NB4 (cell line): ENCODE results near the gene CHN1.

Source experiments
- DNase-seq: peaks from one replicate; pipeline ENCODE4 v3.0.0; 2010; ENCODE audit warnings: low read depth
- H3K4me3 ChIP-seq: one replicate; pipeline ENCODE4 v1.5.1; 2011; ENCODE audit warnings: mild to moderate bottlenecking, low read depth, low read length, moderate library complexity
- CTCF ChIP-seq: IDR thresholded peaks from one replicate; pipeline ENCODE4 v1.5.1; 2012; ENCODE audit warnings: low read depth, low read length
- MAX ChIP-seq: IDR thresholded peaks from 2 replicates; pipeline ENCODE4 v1.6.1; 2011; ENCODE audit warnings: low read depth, low read length
- MYC ChIP-seq: IDR thresholded peaks from 2 replicates; pipeline ENCODE4 v1.6.1; 2011; ENCODE audit warnings: low read depth, low read length
- POLR2A ChIP-seq: IDR thresholded peaks from 2 replicates; pipeline ENCODE4 v1.6.1; 2011; ENCODE audit warnings: mild to moderate bottlenecking; ENCODE audit not compliant: insufficient read length; ENCODE audit errors: extremely low read depth

Gene CHN1

DNA sequence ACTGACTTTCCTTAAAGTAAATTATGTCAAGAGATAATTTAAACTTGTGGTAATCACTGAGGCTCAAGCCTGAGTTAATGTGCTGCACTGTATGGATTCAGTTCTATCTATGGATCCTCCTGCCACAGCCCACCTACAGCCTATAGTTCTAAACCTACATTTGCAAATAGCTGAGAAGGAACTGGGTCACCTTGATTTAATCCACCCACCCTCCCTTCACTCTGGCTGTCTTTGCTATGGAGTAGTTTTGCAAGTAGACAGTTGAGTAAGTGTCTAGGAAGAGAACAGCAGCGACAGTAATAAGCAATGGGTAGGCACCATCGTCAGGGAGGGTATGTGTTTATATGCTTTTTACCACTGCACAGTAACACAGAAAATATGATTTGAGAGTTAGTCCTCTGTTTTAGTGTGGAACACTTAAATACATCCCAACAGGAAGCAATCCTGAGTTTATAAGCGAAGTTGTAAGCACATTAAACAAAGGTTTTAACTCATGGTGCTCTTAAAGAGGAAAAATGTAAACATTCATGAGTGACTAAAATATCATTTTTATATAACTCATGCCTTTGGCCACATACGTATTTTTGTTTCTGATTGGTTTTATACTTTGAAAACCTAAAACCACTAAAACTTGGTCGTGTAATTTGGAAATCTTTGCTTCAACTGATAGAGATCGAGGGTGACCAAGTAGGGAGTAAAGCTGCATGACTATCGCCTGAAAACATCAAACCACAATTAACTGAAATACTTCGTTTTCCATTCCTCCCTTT lies 204.6 kb downstream of the CHN1 start:
- TF ChIP-seq MAX (no peak), POLR2A (no peak), CTCF (no peak), MYC (no peak)
- peak; percentile 11 for DNase-seq
- H3K4me3 ChIP-seq = no peak overlapping the region

DNA sequence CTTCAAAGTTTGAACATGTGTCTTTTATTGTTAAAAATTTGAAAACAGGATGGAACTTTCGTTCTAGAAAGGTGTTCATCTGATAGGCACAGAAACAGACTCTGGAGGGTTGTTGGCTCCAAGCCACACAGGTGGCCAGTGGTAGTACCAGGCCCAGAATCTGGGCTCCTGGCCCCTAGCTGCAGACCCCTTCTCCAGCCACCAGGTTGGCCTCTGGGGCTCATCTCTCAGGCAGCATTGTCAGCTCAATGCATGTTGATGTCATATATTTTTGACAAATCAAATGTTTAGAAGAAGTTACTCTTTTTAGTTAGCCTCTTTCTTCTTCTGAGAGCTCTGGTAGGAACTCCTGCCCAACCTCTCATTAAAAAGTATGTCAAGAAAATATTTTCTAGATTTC lies 206.4 kb downstream of the CHN1 start:
- DNase-seq = no peak
- TF ChIP-seq MAX = no peak
- no peak for TF ChIP-seq CTCF
- no peak for TF ChIP-seq POLR2A
- no peak for TF ChIP-seq MYC
- H3K4me3 ChIP-seq = no peak overlapping the region

DNA sequence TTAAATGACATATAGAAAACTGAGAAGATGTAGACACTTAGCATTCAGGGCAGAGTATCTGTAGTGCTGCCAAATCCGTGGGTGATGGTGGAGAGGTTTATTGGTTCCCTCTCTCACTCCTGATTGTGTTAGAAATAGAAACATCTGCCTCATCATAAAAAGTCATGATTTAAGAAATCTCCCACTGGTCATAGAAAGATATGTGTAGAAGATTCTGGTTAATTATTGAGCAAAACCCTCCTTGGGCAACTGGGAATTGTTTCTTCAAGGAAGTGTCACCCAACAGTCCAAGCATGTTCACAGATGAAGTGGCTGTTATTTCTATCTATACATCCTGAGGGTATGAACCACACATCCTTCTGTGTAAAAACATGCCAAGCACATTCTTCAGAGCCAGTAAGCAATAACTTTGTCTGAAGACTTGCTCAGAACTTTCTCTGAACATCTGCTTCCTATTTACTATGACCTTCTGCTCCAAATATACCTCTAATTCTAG lies 207.4 kb downstream of the CHN1 start:
- no peak overlapping the region for H3K4me3 ChIP-seq
- no peak for DNase-seq
- TF ChIP-seq MYC (no peak), MAX (no peak), CTCF (no peak), POLR2A (no peak)

- no peak overlapping the region for H3K4me3 ChIP-seq
- no peak for DNase-seq
- TF ChIP-seq MAX (no peak), MYC (no peak), CTCF (no peak), POLR2A (no peak)
These were observed 208.8 kb downstream of the CHN1 start for GRCh38 chr2:174796319-174796771.

DNA sequence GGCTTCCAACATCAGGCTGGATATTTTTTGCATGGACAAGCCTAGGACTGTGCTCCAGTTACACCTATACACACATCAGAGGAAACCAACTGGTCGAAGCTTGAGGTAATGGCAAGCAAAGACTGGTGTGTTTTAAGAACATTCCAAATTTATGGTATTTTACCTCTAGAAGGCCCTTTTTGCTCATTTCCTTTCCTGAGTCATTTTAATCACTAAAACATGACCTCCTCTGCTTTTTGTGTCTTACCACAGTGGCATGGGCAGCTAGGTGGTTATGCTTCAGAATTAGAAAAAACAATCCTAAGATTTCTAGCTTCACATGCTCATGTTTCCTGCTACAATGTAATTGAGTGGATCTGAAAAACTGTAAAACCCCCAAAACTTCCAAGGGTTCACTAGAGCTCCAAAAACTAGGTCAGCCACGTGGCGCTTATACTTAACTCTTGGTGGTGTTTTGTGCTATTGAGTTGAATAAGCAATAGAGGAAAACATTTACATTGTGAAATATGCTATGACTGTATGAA lies 210.3 kb downstream of the CHN1 start:
- no peak for DNase-seq
- TF ChIP-seq POLR2A (no peak), MAX (no peak), MYC (no peak), CTCF (no peak)
- H3K4me3 ChIP-seq = no peak overlapping the region
